Hematopoietic multipotent progenitor cell treated with erythropoietin and hydrocortisone succinate and interleukin-3 and kit ligand, for 4 days (in vitro differentiated cells): ENCODE measurements around the gene GPR63.
A peak's percentile ranks its signal among the peaks of the same experiment; 100 is the strongest.

ENCODE experiments used
- DNase-seq: peaks from one replicate; pipeline ENCODE4 v3.0.0-alpha.2; 2015

The GPR63 gene

DNA sequence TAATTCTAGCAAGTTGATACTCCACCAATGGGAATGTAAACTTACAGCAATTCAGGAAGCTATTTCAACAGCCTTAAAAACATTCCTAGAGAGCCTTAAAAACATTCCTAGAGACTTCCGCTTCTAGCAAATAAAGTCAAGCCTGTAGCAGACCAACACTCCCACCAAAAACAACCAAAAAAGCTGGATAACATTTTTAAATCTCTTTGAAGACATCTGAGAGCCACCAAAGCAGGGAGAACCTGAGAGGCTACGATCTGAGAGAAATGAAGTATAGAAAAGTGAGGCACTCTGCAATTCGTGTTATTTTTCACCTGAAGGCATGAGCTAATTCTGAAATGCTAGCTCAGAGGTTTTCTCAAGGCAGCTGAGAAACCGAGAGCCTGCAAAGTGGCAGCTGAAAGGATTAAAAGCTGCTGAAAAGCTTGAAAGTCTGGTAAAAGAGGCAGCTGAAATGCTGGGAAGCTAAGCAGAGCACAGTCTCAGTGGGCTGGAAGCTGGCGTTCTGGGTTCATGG is 20.9 kb downstream of the GPR63 start:
- no peak for DNase-seq

DNA sequence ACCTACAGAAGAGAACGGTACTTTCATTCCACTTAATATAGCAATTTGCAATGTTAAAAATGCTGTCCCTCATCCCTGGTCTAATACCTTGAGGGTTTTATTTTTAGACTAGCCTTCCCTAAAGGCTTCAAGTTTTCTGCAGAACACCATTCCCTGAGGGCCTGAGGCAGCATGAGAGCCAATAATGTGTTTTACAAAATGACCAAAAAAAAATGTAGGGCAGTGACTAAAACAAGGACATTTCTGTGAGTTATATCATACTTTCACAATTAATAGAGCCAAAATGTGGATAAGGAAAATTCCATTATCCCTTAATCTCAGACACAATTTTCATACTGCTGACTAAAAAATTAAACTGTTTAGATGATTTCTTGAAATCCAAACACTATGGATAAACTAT is 22.7 kb downstream of the GPR63 start:
- DNase-seq = no peak

DNA sequence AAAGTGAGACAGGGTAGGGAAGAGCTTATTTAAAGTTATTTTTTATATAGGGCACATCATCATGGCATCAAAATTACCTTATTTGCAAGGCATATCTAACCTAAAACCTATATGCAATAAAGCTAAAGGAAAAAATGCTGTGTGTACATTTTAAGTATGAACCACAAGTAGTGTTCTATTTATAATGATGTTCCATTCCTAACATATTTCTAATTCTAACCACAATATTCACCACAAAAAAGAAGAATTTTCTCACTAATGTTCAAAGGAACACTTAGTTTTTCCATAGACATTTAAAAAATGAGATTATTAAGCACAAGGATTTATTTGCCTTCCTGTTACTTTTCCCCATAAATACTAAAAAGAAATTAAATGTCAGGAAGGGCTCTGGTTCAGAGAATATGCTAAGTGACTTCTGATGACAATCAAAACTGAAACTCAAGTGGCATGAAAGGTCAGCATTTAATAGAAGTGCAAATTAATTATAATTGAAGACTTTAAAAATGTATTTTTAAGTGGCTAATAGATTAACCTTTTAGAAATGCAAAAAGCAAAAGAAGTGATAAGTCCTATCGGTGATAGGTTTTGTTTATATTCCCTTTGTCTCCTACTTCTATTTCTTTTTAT is 25.1 kb downstream of the GPR63 start:
- no peak for DNase-seq

DNA sequence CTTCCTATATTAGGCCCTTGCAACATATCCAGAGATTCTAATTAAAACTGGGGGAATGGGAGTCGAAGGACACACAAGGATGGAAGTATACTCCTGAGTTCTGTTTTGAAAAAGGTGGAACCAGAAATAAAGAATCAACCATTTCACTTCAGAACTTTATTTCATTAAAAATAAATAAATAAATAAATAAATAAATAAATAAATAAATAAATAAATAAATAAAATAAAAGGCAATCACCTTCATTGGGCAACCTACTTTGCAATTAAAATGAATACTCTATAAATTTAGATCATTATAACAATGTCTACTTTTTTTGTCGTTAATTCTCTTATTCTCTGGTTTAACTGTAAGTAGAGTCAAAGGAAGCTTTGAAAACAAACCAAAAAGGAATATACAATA is 25.6 kb downstream of the GPR63 start:
- DNase-seq = no peak

DNA sequence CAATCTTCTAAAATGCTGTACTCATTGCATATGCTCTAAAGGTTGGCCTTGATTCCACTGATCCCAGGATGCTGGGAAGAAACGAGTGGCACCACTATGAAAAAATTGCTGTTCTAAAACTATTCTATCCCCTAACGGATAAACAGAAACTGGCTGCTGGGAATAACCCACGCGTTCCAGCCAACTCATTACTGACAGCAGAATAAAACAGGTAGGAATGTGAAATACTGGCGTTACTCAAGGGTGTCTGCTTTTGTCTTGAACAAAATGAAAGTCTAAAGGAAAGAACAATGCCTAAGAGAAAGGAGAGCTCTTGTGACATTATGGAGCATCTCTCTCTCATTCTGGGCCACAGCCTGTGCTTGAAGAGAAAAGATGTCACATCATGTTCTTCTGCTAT is 26.1 kb downstream of the GPR63 start:
- DNase-seq = no peak

DNA sequence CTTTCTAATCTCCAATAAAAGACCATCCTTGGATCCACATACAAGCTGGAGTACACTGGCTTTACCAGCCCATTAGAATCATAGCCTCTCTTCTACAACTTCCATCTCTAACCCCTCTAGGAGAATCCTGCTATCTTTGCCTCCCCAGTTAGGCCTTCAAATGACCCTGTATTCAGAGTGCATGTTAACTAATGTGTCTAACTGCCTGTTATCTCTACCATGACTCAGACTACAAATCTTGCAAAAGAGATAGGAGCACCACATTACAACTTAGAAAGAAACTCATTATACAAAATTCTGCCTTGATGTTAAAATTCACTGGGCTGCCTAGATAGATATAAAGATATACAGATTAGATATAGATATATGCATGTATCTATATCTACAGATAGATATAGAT is 28.2 kb downstream of the GPR63 start:
- DNase-seq = peak; percentile 65

DNA sequence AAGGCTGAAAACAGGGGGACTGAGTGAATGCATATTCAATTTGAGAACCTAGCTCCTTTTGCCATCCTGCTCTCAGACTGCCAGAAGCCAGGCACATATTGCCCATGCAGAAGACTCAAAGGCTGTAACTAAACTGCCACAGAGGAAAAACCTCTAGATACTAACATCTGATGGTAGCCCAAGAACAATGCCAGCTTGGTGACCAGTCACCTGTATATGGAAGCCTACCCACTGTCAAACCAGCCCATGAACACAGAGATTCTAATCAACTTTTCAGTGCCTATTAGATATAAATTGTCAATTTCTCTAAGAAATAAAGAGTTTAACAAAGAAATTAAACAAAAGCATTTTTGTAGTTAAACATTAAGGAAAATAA is 34.2 kb downstream of the GPR63 start:
- DNase-seq = no peak

DNA sequence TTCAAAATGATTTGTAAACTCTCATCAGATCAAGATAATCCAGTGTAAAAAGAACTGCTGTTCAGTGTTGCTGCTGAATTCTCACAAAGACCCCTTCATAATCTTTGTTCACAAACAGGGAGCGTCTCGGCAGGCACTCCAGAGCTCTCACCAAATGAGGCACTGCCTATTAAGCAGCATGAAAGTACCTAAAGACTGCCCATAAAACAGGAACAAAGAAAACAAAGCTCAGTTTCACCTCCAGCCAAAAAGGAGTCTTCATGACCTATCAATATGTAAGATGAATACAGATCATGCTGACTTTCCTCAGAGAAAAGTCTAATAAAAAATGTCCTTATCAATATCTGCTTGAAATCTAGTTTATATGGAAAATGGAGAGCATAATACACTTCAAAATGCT is 41.8 kb downstream of the GPR63 start:
- DNase-seq = no peak

DNA sequence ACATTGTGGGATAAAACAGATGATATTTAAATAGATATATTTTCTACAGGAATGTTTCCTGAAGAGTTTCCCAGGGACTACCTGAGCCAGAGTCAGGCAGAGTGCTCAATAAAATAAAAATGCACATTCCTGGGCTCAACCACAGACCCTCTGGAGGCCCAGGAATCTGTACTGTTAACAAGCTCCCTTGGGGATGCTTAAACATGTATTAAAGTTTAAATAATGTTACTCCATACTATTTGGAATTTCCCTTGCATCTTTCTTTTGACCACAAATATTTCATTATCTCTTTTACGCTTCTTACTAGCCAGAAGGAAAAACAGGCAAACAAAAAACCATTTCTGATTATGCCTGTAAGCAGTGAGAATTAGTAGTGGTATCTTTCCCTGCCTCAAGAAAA is 42.3 kb downstream of the GPR63 start:
- no peak for DNase-seq

DNA sequence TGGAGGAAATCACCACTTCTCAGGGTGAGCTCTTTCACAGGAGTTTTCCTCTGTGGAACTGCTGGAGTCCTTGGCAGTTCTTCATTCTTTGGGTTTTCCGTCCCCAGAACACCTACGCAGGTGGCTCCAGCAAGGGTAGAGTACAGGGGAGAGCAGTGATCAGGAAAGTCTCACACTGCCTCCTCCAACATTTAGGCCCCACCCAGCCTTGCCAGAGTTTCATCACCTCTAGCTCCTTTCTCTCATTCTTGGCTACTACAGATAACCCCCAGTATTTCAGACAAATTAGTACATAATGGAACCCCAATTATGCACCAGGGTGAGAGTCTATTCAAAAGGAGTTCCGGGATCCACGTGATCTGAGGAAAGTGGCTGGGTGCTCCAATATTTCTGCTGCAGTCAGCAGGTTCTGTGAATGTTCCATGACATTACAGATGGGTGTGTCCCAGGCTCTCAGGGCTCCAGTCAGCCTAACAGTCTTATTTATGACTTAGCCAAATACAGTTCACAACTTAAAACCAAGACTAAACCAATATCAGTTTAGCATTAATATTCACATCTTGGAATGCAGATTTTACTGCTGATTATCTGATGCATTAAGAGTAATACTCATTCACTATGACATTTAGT is 44.6 kb downstream of the GPR63 start:
- DNase-seq = no peak

DNA sequence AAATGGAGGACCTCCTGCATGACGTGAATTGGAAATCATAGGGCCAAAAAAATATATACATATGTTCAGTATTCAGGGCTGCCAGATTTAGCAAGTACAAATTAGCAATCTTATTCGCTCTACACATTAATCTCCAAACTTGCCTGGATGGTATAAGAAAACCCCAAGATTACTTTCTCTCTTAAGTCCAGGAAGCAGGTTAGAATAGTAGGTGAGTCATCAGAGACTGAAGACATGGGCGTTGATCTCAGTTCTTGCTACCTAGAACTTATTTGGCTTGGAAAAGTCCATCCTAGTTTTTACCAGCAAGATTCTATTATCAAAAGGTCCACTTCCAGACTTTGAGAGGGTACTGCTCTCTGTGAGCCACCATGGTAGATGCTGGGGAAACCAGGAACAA is 47.4 kb downstream of the GPR63 start:
- DNase-seq = no peak

DNA sequence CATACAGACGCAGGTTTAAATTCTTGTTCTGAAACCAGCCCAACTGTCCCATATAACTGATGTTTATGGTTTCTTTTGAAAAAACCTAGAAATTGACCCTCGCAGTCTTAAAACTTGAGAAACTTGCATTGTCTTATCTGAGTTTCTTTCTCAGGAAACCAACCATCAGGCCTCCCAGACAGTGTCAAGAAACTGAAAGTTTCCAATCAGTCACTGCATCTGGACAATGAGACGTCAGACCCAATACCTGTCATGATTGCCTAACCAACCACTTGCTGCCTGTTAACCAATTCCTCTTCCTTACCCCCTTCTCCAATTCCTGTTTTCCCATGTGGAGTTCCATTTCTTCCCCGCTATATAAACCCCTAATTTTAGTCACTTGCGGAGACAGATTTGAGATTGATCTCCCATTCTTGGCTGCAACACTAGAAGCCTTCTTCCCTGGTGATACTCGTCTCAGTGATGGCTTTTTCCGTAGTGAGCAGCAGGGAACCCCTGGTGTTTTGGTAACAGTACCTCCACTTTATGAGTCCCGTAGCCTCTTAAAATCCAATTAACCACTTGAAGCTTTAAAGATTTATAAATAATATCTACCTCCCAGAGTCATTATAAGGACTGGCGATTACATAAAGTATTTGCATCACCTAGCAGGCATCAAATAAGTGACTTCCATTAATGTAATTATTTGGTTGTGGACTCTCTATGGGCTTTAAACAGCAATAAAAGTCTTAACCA is 49.3 kb downstream of the GPR63 start:
- no peak for DNase-seq

DNA sequence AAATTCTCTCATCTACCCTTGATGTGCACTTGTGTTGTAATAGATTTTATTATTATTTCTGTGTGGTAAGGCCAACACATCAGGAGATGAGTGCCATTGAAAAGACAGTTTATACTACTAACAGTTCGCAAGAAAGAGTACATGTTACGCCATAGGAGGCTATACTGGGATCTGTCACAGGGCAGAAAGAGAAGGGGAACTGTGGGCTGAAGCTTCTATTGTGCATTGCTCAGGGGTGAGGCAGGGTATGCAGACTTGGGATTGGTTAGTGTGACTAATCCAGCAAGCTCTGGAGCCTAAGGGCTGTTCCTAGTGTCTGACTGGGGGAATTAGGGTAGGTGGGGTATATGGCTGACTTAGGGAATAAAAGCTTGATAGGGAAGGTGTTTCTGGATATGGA is 50.9 kb downstream of the GPR63 start:
- DNase-seq = peak; percentile 39

DNA sequence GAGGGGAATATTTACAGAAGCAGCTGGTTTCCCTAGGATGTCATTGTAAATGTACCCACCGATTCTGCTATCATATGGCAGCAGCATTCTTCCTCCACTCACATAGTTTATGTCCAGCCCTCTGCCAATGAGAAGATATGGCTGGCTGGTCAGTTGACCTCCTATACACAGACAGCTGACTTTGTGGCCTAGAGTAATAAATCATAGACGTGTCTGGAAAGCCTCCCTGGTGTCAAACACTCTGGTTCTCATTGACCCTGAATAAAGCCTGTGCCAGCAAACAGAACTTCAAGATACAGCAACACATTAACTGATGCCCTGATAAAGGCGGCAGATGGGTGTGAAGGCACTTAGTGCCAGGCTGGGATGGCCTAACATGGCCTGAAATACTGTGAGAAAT is 52.6 kb downstream of the GPR63 start:
- DNase-seq = no peak

DNA sequence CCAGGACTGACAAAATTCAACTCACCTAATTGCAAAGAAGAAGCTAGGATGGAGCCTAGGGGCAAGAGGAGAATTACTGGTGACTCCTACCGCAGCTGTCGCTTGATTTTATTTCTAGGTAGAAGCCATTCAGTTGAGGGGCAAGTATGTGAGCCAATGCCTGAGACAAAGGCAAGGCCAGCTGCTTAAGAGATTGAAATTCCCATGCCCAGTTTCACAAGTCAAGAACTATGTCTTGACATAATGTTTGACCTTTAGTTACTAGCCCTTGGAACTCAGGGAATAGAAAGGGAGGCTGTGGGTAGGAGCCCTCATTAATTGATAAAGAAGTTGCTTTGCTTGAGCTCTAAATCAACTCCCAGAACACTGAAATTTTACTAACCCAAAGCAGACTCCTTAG is 54.0 kb downstream of the GPR63 start:
- no peak for DNase-seq

DNA sequence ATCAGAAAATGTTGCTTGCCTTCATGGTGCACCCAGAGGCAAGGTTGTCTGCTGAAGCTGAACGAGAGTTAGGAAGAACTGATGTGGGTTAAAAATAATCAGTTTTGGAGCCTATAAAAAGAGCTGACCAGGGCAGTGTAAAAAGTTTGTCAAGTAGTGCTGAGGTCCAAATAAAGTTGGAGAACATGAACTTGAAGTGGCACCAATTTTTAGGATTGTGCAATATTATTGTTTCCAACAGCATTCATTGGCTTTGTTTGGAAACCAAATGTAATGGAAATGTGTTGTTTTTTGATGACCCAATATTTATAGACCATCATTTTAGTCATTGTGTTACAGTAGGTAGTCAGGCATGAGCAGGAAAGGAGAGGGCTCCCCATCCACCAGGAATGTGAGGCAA is 55.7 kb downstream of the GPR63 start:
- no peak for DNase-seq

DNA sequence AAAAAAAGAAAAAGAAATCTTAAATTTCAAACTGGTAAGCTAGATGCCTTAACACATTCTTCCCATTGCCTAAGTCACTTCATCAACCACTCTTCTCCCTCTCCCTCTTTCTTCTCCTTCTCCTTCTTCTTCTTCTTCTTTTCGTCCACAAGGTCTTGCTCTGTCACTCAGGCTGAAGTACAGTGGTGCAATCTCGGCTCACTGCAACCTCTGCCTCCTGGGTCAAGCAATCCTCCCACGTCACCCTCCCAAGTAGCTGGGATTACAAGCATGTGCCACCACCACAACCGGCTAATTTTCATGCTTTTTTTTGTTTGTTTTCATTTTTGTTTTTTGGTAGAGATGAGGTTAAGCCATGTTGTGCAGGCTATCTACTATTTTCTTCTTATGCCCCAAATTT is 60.2 kb downstream of the GPR63 start:
- DNase-seq = no peak

DNA sequence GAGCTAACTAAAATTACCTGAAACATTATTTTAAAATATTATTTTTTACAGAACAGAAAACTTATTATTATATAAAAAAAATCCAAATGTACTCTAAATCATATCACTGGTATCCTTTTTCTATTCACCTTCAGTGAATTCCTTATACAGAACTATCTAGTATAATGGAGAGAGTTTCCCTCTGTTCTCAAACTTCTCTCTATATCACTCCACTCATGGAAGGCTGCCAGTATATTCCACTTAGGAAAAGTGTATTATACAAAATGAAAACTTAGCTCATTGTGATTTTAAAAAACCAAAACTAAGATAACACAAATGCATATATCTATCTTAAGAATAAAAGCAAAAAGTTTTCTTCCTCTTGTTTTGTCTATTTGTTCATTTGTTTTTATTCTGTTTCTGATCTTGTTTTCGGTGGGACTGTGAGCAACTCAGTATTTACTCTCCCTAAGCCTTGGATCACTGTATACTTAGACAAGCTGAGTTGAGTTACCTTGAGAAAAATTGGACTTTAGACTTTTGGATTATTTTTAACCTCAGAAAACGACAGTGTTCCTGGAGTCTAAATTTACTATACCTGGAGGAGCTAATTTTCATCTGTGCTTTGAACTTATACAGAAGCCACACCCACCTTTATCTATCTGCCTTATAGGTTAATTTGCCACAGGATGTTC is 61.4 kb downstream of the GPR63 start:
- no peak for DNase-seq

DNA sequence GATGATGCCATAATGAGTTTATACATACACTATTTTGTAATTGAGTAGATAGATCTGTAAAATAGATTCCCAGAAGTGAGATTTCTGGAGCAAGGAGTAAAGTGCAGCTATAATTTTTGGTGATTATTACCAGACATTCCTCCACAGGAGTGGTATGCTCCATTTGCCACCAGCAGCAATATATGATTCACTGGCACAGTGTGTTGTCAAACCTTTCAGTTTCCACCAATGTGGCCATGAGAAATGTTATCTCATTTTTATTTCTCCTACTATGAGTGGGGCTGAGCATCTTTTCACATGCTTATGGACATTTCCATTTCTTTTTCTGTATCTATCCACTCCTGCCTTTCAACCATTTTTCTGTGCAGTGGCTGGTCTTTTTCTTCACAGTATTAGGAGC is 70.5 kb downstream of the GPR63 start:
- no peak for DNase-seq

DNA sequence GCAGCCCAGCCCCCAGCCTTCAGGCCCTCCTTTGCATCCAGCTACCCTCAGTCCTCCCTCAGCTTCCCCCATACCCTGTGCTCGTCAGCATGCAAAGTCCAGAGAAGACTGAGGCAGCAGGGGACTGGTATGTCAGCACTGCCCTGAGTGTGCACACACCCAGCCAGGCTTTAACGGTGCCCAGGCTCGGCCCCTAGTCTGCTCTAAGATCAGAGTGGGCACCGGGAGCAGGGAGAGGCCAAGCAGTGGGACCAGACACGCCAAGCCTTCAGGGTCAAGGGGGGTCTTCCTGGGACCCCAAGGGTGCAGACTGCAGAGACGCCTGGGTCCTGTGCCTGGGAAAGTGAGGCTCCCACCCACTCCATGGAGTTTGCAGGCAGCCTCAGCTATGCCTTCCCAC is 74.7 kb downstream of the GPR63 start:
- DNase-seq = no peak

DNA sequence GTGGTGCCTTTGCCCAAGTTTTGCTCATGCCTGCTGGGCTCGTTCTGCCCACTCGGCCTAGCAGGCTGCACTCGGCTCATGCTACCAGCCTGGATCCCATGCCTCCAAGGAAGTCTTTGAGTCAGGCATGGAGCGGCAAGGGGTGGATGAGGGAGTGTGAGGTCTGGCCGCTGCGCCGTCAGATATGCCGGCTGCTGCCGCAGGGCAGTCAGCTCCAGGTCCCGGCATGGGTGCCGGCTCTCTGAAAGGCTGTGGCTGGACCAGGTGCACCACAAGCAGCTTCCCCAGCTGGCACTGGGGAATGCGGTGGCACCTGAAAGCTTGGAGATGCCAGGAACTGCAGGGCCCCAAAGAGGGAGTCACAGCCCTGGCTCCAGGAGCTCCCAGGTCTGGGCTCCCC is 75.5 kb downstream of the GPR63 start:
- no peak for DNase-seq

DNA sequence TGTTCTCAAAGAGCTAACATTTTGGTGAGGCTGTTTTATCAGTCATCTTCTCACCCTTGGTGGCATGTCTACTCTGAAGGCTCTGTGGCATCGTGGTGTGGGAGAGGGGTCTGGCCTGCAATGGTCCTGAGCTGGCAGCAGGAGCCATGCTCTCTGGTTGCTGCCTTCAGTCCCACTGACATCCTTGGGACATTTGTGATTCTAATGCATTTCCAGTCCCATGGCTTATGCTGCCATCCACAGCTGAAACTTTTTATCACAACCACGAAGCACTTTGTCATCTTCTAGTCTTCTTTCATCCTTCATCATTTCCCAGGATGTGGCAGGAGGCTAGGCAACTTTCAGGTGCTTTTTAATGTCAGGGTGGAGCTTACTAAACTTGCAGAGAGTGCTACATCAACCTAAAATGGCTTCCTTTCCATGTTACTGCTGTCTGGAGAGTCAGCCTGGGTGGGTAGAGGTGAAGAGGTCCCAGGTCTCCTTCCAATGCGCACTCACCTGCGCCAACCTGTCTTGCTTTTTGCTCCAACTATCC is 77.1 kb downstream of the GPR63 start:
- DNase-seq = peak; percentile 2

DNA sequence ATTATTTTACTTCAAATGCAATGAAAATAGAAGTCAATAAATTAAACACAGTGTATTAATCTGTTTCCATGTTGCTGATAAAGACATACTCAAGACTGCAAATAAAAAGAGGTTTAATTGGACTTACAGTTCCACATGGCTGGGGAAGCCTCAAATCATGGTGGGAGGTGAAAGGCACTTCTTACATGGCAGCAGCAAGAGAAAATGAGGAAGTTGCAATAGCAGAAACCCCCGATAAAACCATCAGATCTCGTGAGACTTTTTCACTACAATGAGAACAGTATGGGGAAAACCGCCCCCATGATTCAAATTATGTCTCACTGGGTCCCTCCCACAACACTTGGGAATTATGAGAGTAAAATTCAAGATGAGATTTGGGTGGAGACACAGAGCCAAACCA is 82.2 kb downstream of the GPR63 start:
- DNase-seq = peak; percentile 10

DNA sequence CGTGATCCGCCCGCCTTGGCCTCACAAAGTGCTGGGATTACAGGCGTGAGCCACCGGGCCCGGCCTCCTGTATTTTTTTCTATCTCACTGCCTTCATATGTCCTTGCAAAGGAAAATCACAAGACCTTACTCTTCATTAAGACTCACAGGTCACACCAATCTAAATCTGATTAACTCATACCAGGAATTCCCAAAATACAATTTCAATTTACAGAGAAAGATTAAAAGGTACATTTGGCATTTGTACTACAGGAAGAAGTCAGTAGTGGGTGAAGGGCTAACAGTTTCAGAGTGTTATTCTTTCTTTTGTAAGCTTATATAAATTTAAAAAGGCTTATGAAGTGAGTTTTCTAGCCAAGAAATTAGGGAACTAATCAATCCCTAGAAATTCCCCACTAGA is 87.4 kb downstream of the GPR63 start:
- no peak for DNase-seq
